ENCODE results near the gene ZYG11A.
"Not testable (repeated sequence)": the region's sequence is repeated elsewhere in the genome, so short reads cannot be mapped to it uniquely, and the experiment has no call there.

Gene ZYG11A

GRCh38 chr1:52842643-52843310 is at the start of gene ZYG11A:
ZYG11A (plus strand) TSS chr1:52842760; CDS start chr1:52842884, 124 bp downstream.
- peak within 1 kb of the TSS; percentile 78 for H3K4me3 Mint-ChIP-seq
- H3K27me3 Mint-ChIP-seq: peaks cover 15% of the 10 kb centered on the region
- H3K27ac Mint-ChIP-seq: peak within 1 kb of the TSS; percentile 73

GRCh38 chr1:52793717-52794116 is 48.8 kb upstream of the ZYG11A start:
- H3K4me3 Mint-ChIP-seq, H3K4me1 Mint-ChIP-seq, H3K27ac Mint-ChIP-seq, ATAC-seq, H3K9me3 Mint-ChIP-seq, H3K27me3 Mint-ChIP-seq: not testable (repeated sequence)
- H3K36me3 Mint-ChIP-seq: peaks cover 34% of the 10 kb centered on the region

More at GRCh38 chr1:52842643-52843310, at the start of gene ZYG11A:
- no peaks in the 10 kb centered on the region for H3K9me3 Mint-ChIP-seq
- H3K36me3 Mint-ChIP-seq: no peaks in the 10 kb centered on the region
- ATAC-seq: peak; percentile 97
- H3K4me1 Mint-ChIP-seq: peaks cover 13% of the 10 kb centered on the region

GRCh38 chr1:52795464-52795863 is 47.1 kb upstream of the ZYG11A start:
- ATAC-seq: no peak

GRCh38 chr1:52798331-52798730 is 44.2 kb upstream of the ZYG11A start:
- peaks cover 39% of the 10 kb centered on the region for H3K36me3 Mint-ChIP-seq
- no peak overlapping the region for H3K4me3 Mint-ChIP-seq
- no peak overlapping the region for H3K27ac Mint-ChIP-seq
- no peaks in the 10 kb centered on the region for H3K27me3 Mint-ChIP-seq
- no peaks in the 10 kb centered on the region for H3K4me1 Mint-ChIP-seq
- H3K9me3 Mint-ChIP-seq: no peaks in the 10 kb centered on the region
- ATAC-seq: no peak

More at GRCh38 chr1:52795464-52795863, 47.1 kb upstream of the ZYG11A start:
- H3K4me3 Mint-ChIP-seq: no peak overlapping the region
- no peaks in the 10 kb centered on the region for H3K9me3 Mint-ChIP-seq
- no peaks in the 10 kb centered on the region for H3K4me1 Mint-ChIP-seq
- no peaks in the 10 kb centered on the region for H3K27me3 Mint-ChIP-seq
- no peak overlapping the region for H3K27ac Mint-ChIP-seq
- H3K36me3 Mint-ChIP-seq: peaks cover 41% of the 10 kb centered on the region

GRCh38 chr1:52801011-52801410 is 41.5 kb upstream of the ZYG11A start:
- H3K4me3 Mint-ChIP-seq: no peak overlapping the region

GRCh38 chr1:52804083-52804482 is 38.5 kb upstream of the ZYG11A start:
- not testable (repeated sequence) for H3K4me1 Mint-ChIP-seq, ATAC-seq, H3K27me3 Mint-ChIP-seq, H3K4me3 Mint-ChIP-seq, H3K9me3 Mint-ChIP-seq, H3K27ac Mint-ChIP-seq
- peaks cover 21% of the 10 kb centered on the region for H3K36me3 Mint-ChIP-seq

More at GRCh38 chr1:52801011-52801410, 41.5 kb upstream of the ZYG11A start:
- no peak overlapping the region for H3K27ac Mint-ChIP-seq
- no peaks in the 10 kb centered on the region for H3K9me3 Mint-ChIP-seq
- no peak for ATAC-seq
- peaks cover 20% of the 10 kb centered on the region for H3K36me3 Mint-ChIP-seq
- H3K4me1 Mint-ChIP-seq: no peaks in the 10 kb centered on the region
- H3K27me3 Mint-ChIP-seq: no peaks in the 10 kb centered on the region

- Mint-ChIP-seq H3K4me3 (no peak overlapping the region), H3K27ac (no peak overlapping the region), H3K27me3 (no peaks in the 10 kb centered on the region), H3K4me1 (no peaks in the 10 kb centered on the region), H3K9me3 (no peaks in the 10 kb centered on the region), H3K36me3 (peaks cover 38% of the 10 kb centered on the region)
- no peak for ATAC-seq
Measured at GRCh38 chr1:52814465-52814864, 28.1 kb upstream of the ZYG11A start.

- not testable (repeated sequence) for H3K27me3 Mint-ChIP-seq, H3K4me3 Mint-ChIP-seq, H3K4me1 Mint-ChIP-seq, ATAC-seq, H3K27ac Mint-ChIP-seq, H3K9me3 Mint-ChIP-seq
- H3K36me3 Mint-ChIP-seq: peaks cover 22% of the 10 kb centered on the region
Measured at GRCh38 chr1:52820830-52821229, 21.7 kb upstream of the ZYG11A start.

GRCh38 chr1:52825868-52826267 is 16.7 kb upstream of the ZYG11A start:
- no peaks in the 10 kb centered on the region for H3K27me3 Mint-ChIP-seq
- ATAC-seq: no peak
- no peak overlapping the region for H3K4me3 Mint-ChIP-seq
- no peaks in the 10 kb centered on the region for H3K9me3 Mint-ChIP-seq
- no peaks in the 10 kb centered on the region for H3K4me1 Mint-ChIP-seq
- no peak overlapping the region for H3K27ac Mint-ChIP-seq
- H3K36me3 Mint-ChIP-seq: peaks cover 10% of the 10 kb centered on the region

GRCh38 chr1:52834798-52835197 is 7.8 kb upstream of the ZYG11A start:
- Mint-ChIP-seq H3K27me3 (no peaks in the 10 kb centered on the region), H3K27ac (no peak overlapping the region), H3K4me1 (no peaks in the 10 kb centered on the region), H3K9me3 (no peaks in the 10 kb centered on the region), H3K36me3 (no peaks in the 10 kb centered on the region), H3K4me3 (no peak overlapping the region)
- ATAC-seq: no peak

- H3K9me3 Mint-ChIP-seq: no peaks in the 10 kb centered on the region
- no peak overlapping the region for H3K4me3 Mint-ChIP-seq
- H3K36me3 Mint-ChIP-seq: no peaks in the 10 kb centered on the region
- H3K27me3 Mint-ChIP-seq: peaks cover 3% of the 10 kb centered on the region
- ATAC-seq: no peak
- H3K4me1 Mint-ChIP-seq: no peaks in the 10 kb centered on the region
- H3K27ac Mint-ChIP-seq: no peak overlapping the region
Measured at GRCh38 chr1:52836035-52836434, 6.5 kb upstream of the ZYG11A start.

GRCh38 chr1:52839175-52839574 is 3.4 kb upstream of the ZYG11A start:
- H3K36me3 Mint-ChIP-seq, ATAC-seq, H3K4me3 Mint-ChIP-seq, H3K27ac Mint-ChIP-seq, H3K9me3 Mint-ChIP-seq: not testable (repeated sequence)
- H3K4me1 Mint-ChIP-seq: peaks cover 13% of the 10 kb centered on the region
- H3K27me3 Mint-ChIP-seq: peaks cover 15% of the 10 kb centered on the region

GRCh38 chr1:52845119-52845518 is 2.6 kb downstream of the ZYG11A start:
- not testable (repeated sequence) for H3K9me3 Mint-ChIP-seq, H3K4me3 Mint-ChIP-seq, H3K36me3 Mint-ChIP-seq, ATAC-seq, H3K27ac Mint-ChIP-seq
- peaks cover 15% of the 10 kb centered on the region for H3K27me3 Mint-ChIP-seq
- H3K4me1 Mint-ChIP-seq: peaks cover 13% of the 10 kb centered on the region

GRCh38 chr1:52848423-52848822 is 5.9 kb downstream of the ZYG11A start:
- no peak overlapping the region for H3K27ac Mint-ChIP-seq
- no peak for ATAC-seq

GRCh38 chr1:52850951-52851350 is 8.4 kb downstream of the ZYG11A start:
- no peak overlapping the region for H3K27ac Mint-ChIP-seq
- H3K36me3 Mint-ChIP-seq: no peaks in the 10 kb centered on the region
- no peak overlapping the region for H3K4me3 Mint-ChIP-seq
- no peak for ATAC-seq
- no peaks in the 10 kb centered on the region for H3K4me1 Mint-ChIP-seq
- no peaks in the 10 kb centered on the region for H3K9me3 Mint-ChIP-seq
- peaks cover 8% of the 10 kb centered on the region for H3K27me3 Mint-ChIP-seq

More at GRCh38 chr1:52848423-52848822, 5.9 kb downstream of the ZYG11A start:
- Mint-ChIP-seq H3K9me3 (no peaks in the 10 kb centered on the region), H3K4me1 (peaks cover 6% of the 10 kb centered on the region), H3K4me3 (no peak overlapping the region), H3K36me3 (no peaks in the 10 kb centered on the region), H3K27me3 (peaks cover 15% of the 10 kb centered on the region)

GRCh38 chr1:52852854-52853253 is 10.3 kb downstream of the ZYG11A start:
- H3K27ac Mint-ChIP-seq: no peak overlapping the region
- H3K9me3 Mint-ChIP-seq: no peaks in the 10 kb centered on the region
- H3K4me1 Mint-ChIP-seq: no peaks in the 10 kb centered on the region
- ATAC-seq: no peak
- H3K36me3 Mint-ChIP-seq: no peaks in the 10 kb centered on the region
- peaks cover 8% of the 10 kb centered on the region for H3K27me3 Mint-ChIP-seq
- no peak overlapping the region for H3K4me3 Mint-ChIP-seq
